GM18498 (cell line): ENCODE results near the gene CPTP.

Experiments used
- ATAC-seq: cut with Tn5 transposase; IDR thresholded peaks from one replicate; pipeline ENCODE4 v1.9.1; 2021; ENCODE audit warnings: mild to moderate bottlenecking, moderate library complexity; ENCODE audit not compliant: unreplicated experiment

The CPTP gene

GRCh38 chr1:1332774-1333480 lies 8.3 kb downstream of the CPTP start:
- ATAC-seq = no peak

- ATAC-seq = no peak
Measured at GRCh38 chr1:1333551-1334241, 9.1 kb downstream of the CPTP start.

GRCh38 chr1:1334835-1335234 lies 10.2 kb downstream of the CPTP start:
- ATAC-seq = no peak

- no peak for ATAC-seq
Measured at GRCh38 chr1:1335283-1335682, 10.7 kb downstream of the CPTP start.

GRCh38 chr1:1335792-1336248 lies 11.2 kb downstream of the CPTP start:
- ATAC-seq = no peak

GRCh38 chr1:1336446-1336845 lies 11.8 kb downstream of the CPTP start:
- no peak for ATAC-seq

GRCh38 chr1:1336931-1337792 lies 12.6 kb downstream of the CPTP start:
- ATAC-seq = no peak

GRCh38 chr1:1337793-1338147 lies 13.2 kb downstream of the CPTP start:
- ATAC-seq = no peak

GRCh38 chr1:1338278-1338677 lies 13.7 kb downstream of the CPTP start:
- ATAC-seq = no peak

GRCh38 chr1:1340185-1340584 lies 15.6 kb downstream of the CPTP start:
- ATAC-seq = no peak

- no peak for ATAC-seq
Measured at GRCh38 chr1:1340791-1341548, 16.4 kb downstream of the CPTP start.

GRCh38 chr1:1341549-1342021 lies 17.0 kb downstream of the CPTP start:
- ATAC-seq = no peak

GRCh38 chr1:1342061-1342562 lies 17.5 kb downstream of the CPTP start:
- no peak for ATAC-seq

GRCh38 chr1:1342584-1343115 lies 18.0 kb downstream of the CPTP start:
- ATAC-seq = no peak

GRCh38 chr1:1343811-1344421 lies 19.3 kb downstream of the CPTP start:
- no peak for ATAC-seq

GRCh38 chr1:1344655-1345361 lies 20.2 kb downstream of the CPTP start:
- no peak for ATAC-seq

- ATAC-seq = no peak
Measured at GRCh38 chr1:1345384-1345783, 20.8 kb downstream of the CPTP start.

- no peak for ATAC-seq
Measured at GRCh38 chr1:1345860-1346500, 21.4 kb downstream of the CPTP start.

- ATAC-seq = no peak
Measured at GRCh38 chr1:1346501-1346890, 21.9 kb downstream of the CPTP start.
